Hepatocyte (in vitro differentiated cells): ENCODE measurements around the gene IRS2. TPM values are rescaled to one million over a fixed set of nuclear protein-coding genes. Genes with fewer than 3 reads are reported as not detected.

Experiments used
- DNase-seq: peaks from one replicate; pipeline ENCODE4 v3.0.0-alpha.2; 2016; ENCODE audit warnings: low spot score
- H2AFZ ChIP-seq: fragments of 200-600 bp; sonication (generic); 2 replicates; pipeline ENCODE4 v1.6.0; 2016; ENCODE audit warnings: antibody characterized with exemption, mild to moderate bottlenecking
- H3K27ac ChIP-seq: fragments of 200-600 bp; sonication (generic); 2 replicates; pipeline ENCODE4 v1.5.1; 2016; ENCODE audit warnings: mild to moderate bottlenecking
- H3K27me3 ChIP-seq: fragments of 200-600 bp; sonication (generic); 2 replicates; pipeline ENCODE4 v1.6.1; 2016
- H3K36me3 ChIP-seq: fragments of 200-600 bp; sonication (generic); replicated peaks from 2 replicates; pipeline ENCODE4 v1.5.1; 2016; ENCODE audit warnings: low read depth; ENCODE audit not compliant: insufficient read depth
- H3K4me1 ChIP-seq: fragments of 200-600 bp; sonication (generic); 2 replicates; pipeline ENCODE4 v1.5.1; 2016; ENCODE audit warnings: mild to moderate bottlenecking, moderate library complexity; ENCODE audit not compliant: insufficient read depth
- H3K4me2 ChIP-seq: fragments of 200-600 bp; sonication (generic); 2 replicates; pipeline ENCODE4 v1.6.0; 2016
- H3K4me3 ChIP-seq: fragments of 200-600 bp; sonication (generic); 2 replicates; pipeline ENCODE4 v1.5.1; 2016; ENCODE audit warnings: mild to moderate bottlenecking
- H3K79me2 ChIP-seq: fragments of 200-600 bp; sonication (generic); 2 replicates; pipeline ENCODE4 v1.6.0; 2017; ENCODE audit warnings: mild to moderate bottlenecking
- H3K9me2 ChIP-seq: fragments of 200-600 bp; sonication (generic); replicated peaks from 2 replicates; pipeline ENCODE4 v1.6.0; 2017; ENCODE audit warnings: mild to moderate bottlenecking; ENCODE audit not compliant: insufficient read depth
- H3K9me3 ChIP-seq: fragments of 200-600 bp; sonication (generic); 2 replicates; pipeline ENCODE4 v1.5.1; 2016; ENCODE audit warnings: low read depth, mild to moderate bottlenecking
- H4K20me1 ChIP-seq: fragments of 200-600 bp; sonication (generic); 2 replicates; pipeline ENCODE4 v1.6.0; 2016; ENCODE audit warnings: mild to moderate bottlenecking; ENCODE audit not compliant: insufficient read depth, poor library complexity, severe bottlenecking
- EZH2 ChIP-seq: fragments of 200-600 bp; sonication (generic); IDR thresholded peaks from 2 replicates; pipeline ENCODE4 v1.6.1; 2016; ENCODE audit warnings: antibody characterized with exemption, mild to moderate bottlenecking, borderline replicate concordance
- EZH2phosphoT487 ChIP-seq: fragments of 200-600 bp; sonication (generic); IDR thresholded peaks from one replicate; pipeline ENCODE4 v1.6.1; 2018; ENCODE audit warnings: antibody characterized with exemption, mild to moderate bottlenecking, low read depth, moderate library complexity; ENCODE audit not compliant: unreplicated experiment, severe bottlenecking
- WGBS: methylation state at CpG from one replicate; pipeline ENCODE4 v1.1.6; 2016; ENCODE audit warnings: low lambda C conversion rate; ENCODE audit errors: missing lambda C conversion rate; 5-methylcytosine and 5-hydroxymethylcytosine counted together
- polyA plus RNA-seq: library from polyadenylated mRNA; unstranded; fragments of >200 nt; fragmentation: Nextera tagmentation; extraction: Ambion mirVana; gene quantifications from 2 replicates; pipeline ENCODE4 v1.2.1, GENCODE V29; 2016
- total RNA-seq: library from RNA; depleted of rRNA; stranded (reverse); fragments of >200 nt; gene quantifications from 2 replicates; pipeline ENCODE4 v1.2.3, GENCODE V29; 2014
- TF ChIP-seq, protein P1 (sequence below): fragments of 200-600 bp; sonication (generic); IDR thresholded peaks from 2 replicates; pipeline ENCODE4 v1.5.1; 2016; ENCODE audit warnings: antibody characterized with exemption, mild to moderate bottlenecking; ENCODE audit not compliant: poor library complexity

Gene IRS2
- total and polyA plus RNA-seq, 2 experiments from 2014 or later: 19.4 to 26.4 TPM

DNA sequence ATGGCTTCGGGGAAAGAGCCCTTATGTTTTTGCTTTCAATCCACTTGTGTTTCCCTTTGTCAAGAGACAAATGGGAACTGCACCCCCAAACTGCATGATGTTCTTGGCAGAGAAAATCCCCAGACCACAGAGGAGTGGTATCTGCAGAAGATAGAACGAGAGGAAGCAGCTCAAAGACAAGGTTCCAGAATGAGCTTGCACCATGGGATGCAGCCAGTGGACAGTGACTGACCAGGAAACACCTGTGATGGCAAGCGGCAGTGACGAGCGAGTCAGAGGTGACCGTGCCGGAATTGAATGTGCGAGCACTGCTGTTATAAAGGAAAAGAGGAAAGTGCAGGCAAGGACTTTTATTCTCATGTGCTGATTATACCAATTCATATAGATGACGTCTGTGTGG lies 46.3 kb downstream of the IRS2 start:
- peaks cover 10% of the 10 kb centered on the region for H3K4me1 ChIP-seq
- no peaks in the 10 kb centered on the region for H3K9me2 ChIP-seq
- 93% methylated on average over 9 of the region's 9 CpGs for WGBS
- no peak overlapping the region for H3K27ac ChIP-seq
- H3K9me3 ChIP-seq: no peaks in the 10 kb centered on the region
- H3K36me3 ChIP-seq: no peaks in the 10 kb centered on the region
- no peak overlapping the region for H3K4me2 ChIP-seq
- no peak overlapping the region for H2AFZ ChIP-seq
- H3K79me2 ChIP-seq: no peaks in the 10 kb centered on the region
- no peak for TF ChIP-seq EZH2phosphoT487
- TF ChIP-seq, protein P1, sequence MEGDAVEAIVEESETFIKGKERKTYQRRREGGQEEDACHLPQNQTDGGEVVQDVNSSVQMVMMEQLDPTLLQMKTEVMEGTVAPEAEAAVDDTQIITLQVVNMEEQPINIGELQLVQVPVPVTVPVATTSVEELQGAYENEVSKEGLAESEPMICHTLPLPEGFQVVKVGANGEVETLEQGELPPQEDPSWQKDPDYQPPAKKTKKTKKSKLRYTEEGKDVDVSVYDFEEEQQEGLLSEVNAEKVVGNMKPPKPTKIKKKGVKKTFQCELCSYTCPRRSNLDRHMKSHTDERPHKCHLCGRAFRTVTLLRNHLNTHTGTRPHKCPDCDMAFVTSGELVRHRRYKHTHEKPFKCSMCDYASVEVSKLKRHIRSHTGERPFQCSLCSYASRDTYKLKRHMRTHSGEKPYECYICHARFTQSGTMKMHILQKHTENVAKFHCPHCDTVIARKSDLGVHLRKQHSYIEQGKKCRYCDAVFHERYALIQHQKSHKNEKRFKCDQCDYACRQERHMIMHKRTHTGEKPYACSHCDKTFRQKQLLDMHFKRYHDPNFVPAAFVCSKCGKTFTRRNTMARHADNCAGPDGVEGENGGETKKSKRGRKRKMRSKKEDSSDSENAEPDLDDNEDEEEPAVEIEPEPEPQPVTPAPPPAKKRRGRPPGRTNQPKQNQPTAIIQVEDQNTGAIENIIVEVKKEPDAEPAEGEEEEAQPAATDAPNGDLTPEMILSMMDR: no peak
- TF ChIP-seq EZH2: no peak
- DNase-seq: no peak
- no peak overlapping the region for H3K4me3 ChIP-seq
- no peaks in the 10 kb centered on the region for H3K27me3 ChIP-seq
- H4K20me1 ChIP-seq: no peaks in the 10 kb centered on the region

DNA sequence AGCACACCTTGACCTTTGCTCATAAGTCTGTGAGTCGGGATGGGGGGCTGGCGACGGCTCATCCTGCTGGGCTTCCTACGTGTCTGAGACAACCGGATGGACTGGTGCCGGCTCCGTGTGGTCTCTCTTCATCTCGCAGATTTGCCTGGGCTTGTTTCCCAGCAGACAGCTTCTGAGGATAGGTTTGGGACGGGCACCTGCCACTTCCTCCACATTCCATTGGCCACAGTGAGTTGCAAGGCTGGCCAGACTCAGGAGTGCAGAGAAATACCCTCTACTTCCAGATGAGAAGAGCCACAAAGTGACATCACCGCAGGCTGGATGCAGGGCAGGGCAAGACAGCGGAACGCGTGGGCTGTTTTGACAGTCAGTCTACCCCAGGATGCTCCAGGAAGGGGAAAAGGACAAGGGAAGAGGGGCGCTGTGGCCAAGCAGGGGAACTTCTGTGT lies 48.1 kb downstream of the IRS2 start:
- H2AFZ ChIP-seq: no peak overlapping the region
- H4K20me1 ChIP-seq: no peaks in the 10 kb centered on the region
- 89% methylated on average over 14 of the region's 14 CpGs for WGBS
- no peaks in the 10 kb centered on the region for H3K27me3 ChIP-seq
- no peaks in the 10 kb centered on the region for H3K79me2 ChIP-seq
- H3K27ac ChIP-seq: no peak overlapping the region
- H3K4me3 ChIP-seq: no peak overlapping the region
- no peak overlapping the region for H3K4me2 ChIP-seq
- TF ChIP-seq EZH2 (no peak), EZH2phosphoT487 (no peak)
- TF ChIP-seq, protein P1: no peak
- H3K9me2 ChIP-seq: no peaks in the 10 kb centered on the region
- DNase-seq: no peak
- H3K36me3 ChIP-seq: no peaks in the 10 kb centered on the region
- no peaks in the 10 kb centered on the region for H3K9me3 ChIP-seq
- H3K4me1 ChIP-seq: no peaks in the 10 kb centered on the region

DNA sequence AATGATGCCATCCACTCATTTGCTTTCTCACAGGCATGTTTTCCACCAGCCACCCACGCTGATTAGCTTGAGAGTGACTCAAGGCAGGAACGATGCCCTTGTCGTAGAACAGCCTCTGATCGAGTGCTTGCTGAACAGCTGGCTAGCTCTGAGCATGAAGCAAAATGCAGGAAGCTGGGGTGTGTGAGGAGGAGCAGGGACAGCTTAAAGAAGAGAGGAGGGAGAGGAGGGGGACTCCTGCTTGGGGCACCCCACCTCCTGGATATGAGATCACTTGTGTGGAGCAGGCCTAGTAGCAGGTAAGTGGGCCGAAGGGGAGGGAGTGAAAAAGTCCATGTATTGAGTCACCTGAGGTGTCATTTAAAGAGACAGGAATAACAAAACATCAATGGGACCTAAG lies 48.8 kb downstream of the IRS2 start:
- H3K4me2 ChIP-seq: no peak overlapping the region

More for the DNA sequence above, 48.8 kb downstream of the IRS2 start:
- TF ChIP-seq EZH2: no peak
- TF ChIP-seq, protein P1: no peak
- no peak for TF ChIP-seq EZH2phosphoT487
- Histone ChIP-seq H3K4me3 (no peak overlapping the region), H3K9me2 (no peaks in the 10 kb centered on the region), H2AFZ (no peak overlapping the region), H3K79me2 (no peaks in the 10 kb centered on the region), H4K20me1 (no peaks in the 10 kb centered on the region), H3K27me3 (no peaks in the 10 kb centered on the region), H3K27ac (no peak overlapping the region), H3K9me3 (no peaks in the 10 kb centered on the region), H3K4me1 (no peaks in the 10 kb centered on the region), H3K36me3 (no peaks in the 10 kb centered on the region)
- WGBS: 78% methylated on average over 5 of the region's 5 CpGs
- no peak for DNase-seq
